ENCODE measurements around the gene TSPAN5.

GRCh38 chr4:98669577-98669976 is 11.2 kb upstream of the TSPAN5 start:
- no peak for TF ChIP-seq CTCF (conservative IDR thresholded peaks at IDR 0.05; ENCODE audit: low read depth, low read length)
- no peak for TF ChIP-seq POLR2A (IDR thresholded peaks at IDR 0.05; ENCODE audit: low read depth, low read length)
- no peak for TF ChIP-seq SMC3 (IDR thresholded peaks at IDR 0.05; ENCODE audit: low read depth, low read length)
- no peak for TF ChIP-seq RAD21 (IDR thresholded peaks at IDR 0.05; ENCODE audit: low read length)
- TF ChIP-seq CHD1 (IDR thresholded peaks at IDR 0.05; ENCODE audit: low read depth, low read length), result no peak
- no peak for TF ChIP-seq USF2 (IDR thresholded peaks at IDR 0.05; ENCODE audit: low read depth, low read length)
- TF ChIP-seq RCOR1 (IDR thresholded peaks at IDR 0.05; ENCODE audit: insufficient replicate concordance, low read length), result no peak
- TF ChIP-seq CEBPB (IDR thresholded peaks at IDR 0.05; ENCODE audit: low read depth, low read length), result no peak
- TF ChIP-seq FOS (IDR thresholded peaks at IDR 0.05; ENCODE audit: low read depth, low read length), result no peak
- no peak for TF ChIP-seq RFX5 (IDR thresholded peaks at IDR 0.05; ENCODE audit: low read depth, low read length)
- TF ChIP-seq MAFK (IDR thresholded peaks at IDR 0.05; ENCODE audit: low read depth, low read length), result no peak
- TF ChIP-seq BHLHE40 (IDR thresholded peaks at IDR 0.05; ENCODE audit: low read depth, low read length), result no peak

All from IMR-90 (cell line).